Epithelial cell of proximal tubule (primary cell): ENCODE results near the gene CAMTA1. TPM values are rescaled to one million over a fixed set of nuclear protein-coding genes. Genes with fewer than 3 reads are reported as not detected.
A peak's percentile ranks its signal among the peaks of the same experiment; 100 is the strongest.

ENCODE experiments used
- DNase-seq: peaks from one replicate; pipeline ENCODE4 v3.0.0-alpha.2; 2011; ENCODE audit warnings: low read depth
- H3K4me3 ChIP-seq: 2 replicates; pipeline ENCODE4 v1.5.1; 2011; ENCODE audit warnings: low read depth, mild to moderate bottlenecking, low read length
- CTCF ChIP-seq: conservative IDR thresholded peaks from 2 replicates; pipeline ENCODE4 v1.5.1; 2012; ENCODE audit warnings: low read depth, mild to moderate bottlenecking, low read length
- total RNA-seq: library from RNA; depleted of rRNA; stranded (reverse); fragments of >200 nt; gene quantifications from 2 replicates; pipeline ENCODE4 v1.2.3, GENCODE V29; 2015

Gene CAMTA1
- total RNA-seq, 1 donor from 2014 or later = 79.2 TPM

DNA sequence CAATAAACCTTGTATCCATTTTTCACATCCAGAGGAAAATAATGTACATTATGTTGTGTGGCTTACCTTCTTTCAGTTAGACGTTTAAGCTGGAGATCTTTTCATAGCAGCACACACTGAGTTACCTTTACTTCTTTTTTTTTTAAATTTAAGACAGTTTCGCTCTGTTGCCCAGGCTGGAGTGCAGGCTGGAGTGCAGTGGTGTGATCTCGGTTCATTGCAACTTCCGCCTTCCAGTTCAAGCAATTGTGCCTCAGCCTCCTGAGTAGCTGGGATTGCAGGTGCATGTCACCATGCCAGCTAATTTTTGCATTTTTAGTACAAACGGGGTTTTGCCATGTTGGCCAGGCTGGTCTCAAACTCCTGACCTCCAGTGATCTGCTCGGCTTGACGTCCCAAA lies 7.4 kb upstream of the CAMTA1 start:
- TF ChIP-seq CTCF = no peak
- no peak for DNase-seq
- no peak overlapping the region for H3K4me3 ChIP-seq

- no peak for TF ChIP-seq CTCF
- H3K4me3 ChIP-seq = no peak overlapping the region
- no peak for DNase-seq
These were observed 6.0 kb upstream of the CAMTA1 start for GRCh38 chr1:6779089-6779805.

DNA sequence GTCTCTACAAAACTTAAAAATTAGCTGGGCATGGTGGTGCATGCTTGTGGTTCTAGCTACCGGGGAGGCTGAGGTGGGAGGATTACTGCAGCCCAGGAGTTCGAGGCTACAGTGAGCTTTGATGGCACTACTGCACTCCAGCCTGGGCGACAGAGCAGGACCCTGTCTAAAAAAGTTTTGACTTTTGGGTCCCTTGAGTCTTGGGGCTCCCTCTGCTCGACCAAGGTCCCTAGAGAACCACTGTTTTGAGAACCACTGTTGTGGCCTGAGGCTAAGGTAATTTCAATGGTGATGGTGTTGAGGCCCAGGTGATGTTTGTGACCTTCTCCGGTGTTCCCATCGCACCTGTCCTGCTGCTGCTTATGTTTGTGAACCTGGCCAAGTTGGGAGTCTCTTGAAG lies 3.1 kb upstream of the CAMTA1 start:
- no peak for TF ChIP-seq CTCF
- no peak for DNase-seq
- H3K4me3 ChIP-seq = no peak overlapping the region

- peak overlapping the region; percentile 85 for H3K4me3 ChIP-seq
- no peak for TF ChIP-seq CTCF
- DNase-seq = no peak
These were observed 2.0 kb upstream of the CAMTA1 start for GRCh38 chr1:6783221-6783620.

DNA sequence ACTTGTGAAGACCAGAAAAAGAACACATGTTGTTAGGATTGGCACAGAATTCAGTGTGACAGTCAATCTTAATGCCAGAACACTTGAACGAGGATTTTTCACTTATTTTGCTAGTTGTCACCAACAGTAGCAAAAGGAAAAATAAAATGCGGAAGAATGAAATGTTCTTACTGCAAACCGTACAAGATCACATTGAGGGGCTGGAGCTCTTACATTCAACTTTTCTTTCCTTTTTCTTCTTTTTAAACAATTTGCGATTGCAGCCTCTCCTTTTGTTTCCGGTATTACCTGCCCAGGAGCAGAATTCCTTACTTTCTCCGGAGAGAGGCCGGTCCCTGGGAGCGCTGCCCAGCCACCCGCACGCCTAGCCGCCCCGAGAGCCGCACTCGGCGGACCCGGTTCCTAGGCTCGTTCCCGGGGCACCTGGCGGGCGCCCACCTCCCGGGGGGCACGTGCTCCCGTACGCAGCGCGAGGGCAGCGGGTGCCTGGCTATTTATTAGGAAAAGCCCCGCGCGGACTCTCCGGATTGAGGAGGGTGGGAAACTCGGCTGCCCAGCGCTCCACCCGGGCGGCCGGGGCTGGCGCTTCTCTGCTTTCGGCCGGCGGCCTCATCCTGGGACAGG lies 1.2 kb upstream of the CAMTA1 start:
- TF ChIP-seq CTCF = peak; percentile 1
- no peak for DNase-seq
- H3K4me3 ChIP-seq = peak overlapping the region; percentile 85

DNA sequence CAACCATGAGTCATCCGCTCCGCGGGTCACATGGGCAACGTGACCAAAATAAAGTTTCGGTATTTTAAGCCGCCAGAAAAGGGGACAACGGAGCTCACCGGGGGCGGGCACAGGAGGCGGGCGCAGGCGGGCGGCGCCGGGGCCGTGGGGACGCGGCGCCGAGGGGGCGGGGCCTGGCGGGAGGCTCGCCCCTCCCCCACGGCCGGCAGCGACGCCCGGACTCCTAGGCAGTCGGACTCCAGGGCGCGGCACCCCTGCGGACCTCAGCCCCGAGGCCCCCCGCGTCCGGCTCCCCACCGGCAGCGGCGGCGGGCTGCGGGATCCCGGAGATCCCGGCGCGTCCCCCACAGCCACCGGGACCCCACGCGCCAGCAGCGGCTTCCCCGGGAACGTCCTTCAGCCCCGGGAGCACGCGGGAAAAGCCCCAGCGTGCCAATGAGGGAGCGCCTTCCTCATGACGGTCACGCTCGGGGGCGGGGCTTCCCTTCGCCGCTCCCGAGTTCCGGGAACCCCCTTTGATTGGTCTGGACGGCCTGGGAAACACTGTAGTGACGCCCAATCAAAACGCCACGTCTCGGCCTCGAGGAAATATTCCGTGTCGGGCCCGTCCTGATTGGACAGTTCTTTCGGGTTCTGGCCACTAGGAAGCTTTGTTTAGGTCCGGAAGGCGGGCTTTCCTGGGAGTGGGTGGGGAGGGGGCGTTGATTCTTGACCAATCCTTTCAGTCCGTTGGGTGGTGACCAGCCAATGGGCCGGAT lies 515 bp upstream of the CAMTA1 start:
- DNase-seq = peak; percentile 100
- TF ChIP-seq CTCF = no peak
- peak overlapping the region; percentile 85 for H3K4me3 ChIP-seq
